HUES6 (cell line): ENCODE data around the gene HCFC1.
A peak's percentile ranks its signal among the peaks of the same experiment; 100 is the strongest.

Source experiments
- H3K27ac ChIP-seq: 2 replicates; pipeline ENCODE4 v1.7.0; 2013; ENCODE audit warnings: low read depth, mild to moderate bottlenecking, low read length, inconsistent platforms
- H3K27me3 ChIP-seq: 2 replicates; pipeline ENCODE4 v1.6.1; 2013; ENCODE audit warnings: low read length; ENCODE audit not compliant: control insufficient read depth, insufficient read depth
- H3K36me3 ChIP-seq: 2 replicates; pipeline ENCODE4 v1.6.1; 2013; ENCODE audit warnings: low read length; ENCODE audit not compliant: control insufficient read depth, insufficient read depth
- H3K4me1 ChIP-seq: 2 replicates; pipeline ENCODE4 v1.6.1; 2013; ENCODE audit warnings: low read length; ENCODE audit not compliant: control insufficient read depth, insufficient read depth
- H3K4me3 ChIP-seq: 2 replicates; pipeline ENCODE4 v1.5.1; 2013; ENCODE audit warnings: low read depth, low read length
- H3K9ac ChIP-seq: one replicate; pipeline ENCODE4 v1.6.1; 2013; ENCODE audit warnings: mild to moderate bottlenecking, low read length
- H3K9me3 ChIP-seq: 2 replicates; pipeline ENCODE4 v1.6.1; 2013; ENCODE audit warnings: low read depth, low read length; ENCODE audit not compliant: control insufficient read depth, insufficient read depth

HCFC1 gene

GRCh38 chrX:153934148-153934761, 37.4 kb downstream of the HCFC1 start:
- peaks cover 9% of the 10 kb centered on the region; the same call in 1 of the 2 replicates for H3K9me3 ChIP-seq
- peaks cover 41% of the 10 kb centered on the region for H3K36me3 ChIP-seq
- peak overlapping the region; percentile 34; the same call in 1 of the 2 replicates for H3K27ac ChIP-seq
- peak overlapping the region; percentile 79 for H3K9ac ChIP-seq
- peak overlapping the region; percentile 79 for H3K4me3 ChIP-seq
- H3K4me1 ChIP-seq = peaks cover 11% of the 10 kb centered on the region; the same call in 1 of the 2 replicates
- no peaks in the 10 kb centered on the region for H3K27me3 ChIP-seq

GRCh38 chrX:153933748-153934147, 37.9 kb downstream of the HCFC1 start:
- H3K36me3 ChIP-seq = peaks cover 44% of the 10 kb centered on the region
- peak overlapping the region; percentile 79 for H3K9ac ChIP-seq
- H3K27ac ChIP-seq = no peak overlapping the region
- peaks cover 9% of the 10 kb centered on the region; the same call in 1 of the 2 replicates for H3K9me3 ChIP-seq
- H3K27me3 ChIP-seq = no peaks in the 10 kb centered on the region
- H3K4me1 ChIP-seq = peaks cover 9% of the 10 kb centered on the region; the same call in 1 of the 2 replicates
- H3K4me3 ChIP-seq = peak overlapping the region; percentile 79

GRCh38 chrX:153932220-153932915, 39.2 kb downstream of the HCFC1 start:
- Histone ChIP-seq H3K4me1 (peaks cover 10% of the 10 kb centered on the region; the same call in 1 of the 2 replicates), H3K36me3 (peaks cover 42% of the 10 kb centered on the region), H3K27ac (no peak overlapping the region), H3K27me3 (no peaks in the 10 kb centered on the region), H3K9me3 (peaks cover 9% of the 10 kb centered on the region; the same call in 1 of the 2 replicates), H3K4me3 (no peak overlapping the region), H3K9ac (no peak overlapping the region)

GRCh38 chrX:153931748-153932147, 39.9 kb downstream of the HCFC1 start:
- Histone ChIP-seq H3K9me3 (peaks cover 9% of the 10 kb centered on the region; the same call in 1 of the 2 replicates), H3K4me3 (no peak overlapping the region), H3K27ac (no peak overlapping the region), H3K4me1 (peaks cover 16% of the 10 kb centered on the region), H3K36me3 (peaks cover 42% of the 10 kb centered on the region), H3K27me3 (no peaks in the 10 kb centered on the region), H3K9ac (no peak overlapping the region)

GRCh38 chrX:153931151-153931550, 40.5 kb downstream of the HCFC1 start:
- peaks cover 9% of the 10 kb centered on the region; the same call in 1 of the 2 replicates for H3K9me3 ChIP-seq

GRCh38 chrX:153930011-153930910, 41.4 kb downstream of the HCFC1 start:
- no peak overlapping the region for H3K27ac ChIP-seq
- no peak overlapping the region for H3K9ac ChIP-seq

More at GRCh38 chrX:153931151-153931550, 40.5 kb downstream of the HCFC1 start:
- Histone ChIP-seq H3K27me3 (no peaks in the 10 kb centered on the region), H3K36me3 (peaks cover 42% of the 10 kb centered on the region), H3K4me1 (peaks cover 21% of the 10 kb centered on the region), H3K9ac (no peak overlapping the region), H3K4me3 (no peak overlapping the region), H3K27ac (no peak overlapping the region)

GRCh38 chrX:153929576-153929975, 42.0 kb downstream of the HCFC1 start:
- peaks cover 28% of the 10 kb centered on the region for H3K4me1 ChIP-seq
- H3K4me3 ChIP-seq = no peak overlapping the region
- no peak overlapping the region for H3K9ac ChIP-seq
- no peaks in the 10 kb centered on the region for H3K27me3 ChIP-seq
- no peak overlapping the region for H3K27ac ChIP-seq
- peaks cover 42% of the 10 kb centered on the region for H3K36me3 ChIP-seq
- H3K9me3 ChIP-seq = peaks cover 9% of the 10 kb centered on the region; the same call in 1 of the 2 replicates

More at GRCh38 chrX:153930011-153930910, 41.4 kb downstream of the HCFC1 start:
- peaks cover 21% of the 10 kb centered on the region for H3K4me1 ChIP-seq
- peaks cover 42% of the 10 kb centered on the region for H3K36me3 ChIP-seq
- no peak overlapping the region for H3K4me3 ChIP-seq
- H3K9me3 ChIP-seq = peaks cover 9% of the 10 kb centered on the region; the same call in 1 of the 2 replicates
- H3K27me3 ChIP-seq = no peaks in the 10 kb centered on the region

- no peak overlapping the region for H3K27ac ChIP-seq
- H3K36me3 ChIP-seq = peaks cover 42% of the 10 kb centered on the region
- no peak overlapping the region for H3K9ac ChIP-seq
- H3K4me1 ChIP-seq = peaks cover 30% of the 10 kb centered on the region
- peaks cover 9% of the 10 kb centered on the region; the same call in 1 of the 2 replicates for H3K9me3 ChIP-seq
- H3K27me3 ChIP-seq = no peaks in the 10 kb centered on the region
- H3K4me3 ChIP-seq = peak overlapping the region; percentile 38; the same call in 1 of the 2 replicates
Observed at GRCh38 chrX:153928846-153929245, 42.8 kb downstream of the HCFC1 start.

GRCh38 chrX:153927922-153928760, 43.5 kb downstream of the HCFC1 start:
- peaks cover 9% of the 10 kb centered on the region; the same call in 1 of the 2 replicates for H3K9me3 ChIP-seq
- H3K4me1 ChIP-seq = peaks cover 29% of the 10 kb centered on the region
- H3K9ac ChIP-seq = peak overlapping the region; percentile 95
- peak overlapping the region; percentile 86; the same call in 1 of the 2 replicates for H3K27ac ChIP-seq
- no peaks in the 10 kb centered on the region for H3K27me3 ChIP-seq
- peak overlapping the region; percentile 80 for H3K4me3 ChIP-seq
- peaks cover 40% of the 10 kb centered on the region for H3K36me3 ChIP-seq

GRCh38 chrX:153927672-153927921, 44.0 kb downstream of the HCFC1 start:
- peak overlapping the region; percentile 95 for H3K9ac ChIP-seq
- H3K4me1 ChIP-seq = peaks cover 30% of the 10 kb centered on the region
- peaks cover 9% of the 10 kb centered on the region; the same call in 1 of the 2 replicates for H3K9me3 ChIP-seq
- no peaks in the 10 kb centered on the region for H3K27me3 ChIP-seq
- peaks cover 36% of the 10 kb centered on the region for H3K36me3 ChIP-seq
- peak overlapping the region; percentile 86; the same call in 1 of the 2 replicates for H3K27ac ChIP-seq
- H3K4me3 ChIP-seq = peak overlapping the region; percentile 80
